Stimulated activated CD4-positive, alpha-beta T cell treated with anti-CD3 and anti-CD28 coated beads, Interleukin-1b, Interleukin-23, amount 100 ng/mL, for 24 hours (primary cell): Measurements from ENCODE around the gene LATS2.

Source experiments
- DNase-seq, 4 experiments: peaks; one replicate each; pipeline ENCODE4 v3.0.0-alpha.2; 2020; ENCODE audit warnings: low read depth in 4 of 4, low spot score in 1 of 4

LATS2 gene

GRCh38 chr13:21061029-21061763 lies at the start of gene LATS2:
Gene LATS2, minus strand, starts transcription at chr13:21061586. Its CDS starts 15,560 bp downstream, at chr13:21046026.
- DNase-seq = peak in 1 of 4 experiments; percentile 24

GRCh38 chr13:21109168-21109567 lies 47.8 kb upstream of the LATS2 start:
- no peak for DNase-seq

- no peak for DNase-seq
These were observed 44.7 kb upstream of the LATS2 start for GRCh38 chr13:21106089-21106488.

- no peak for DNase-seq
These were observed 43.0 kb upstream of the LATS2 start for GRCh38 chr13:21104199-21105019.

GRCh38 chr13:21101865-21102576 lies 40.6 kb upstream of the LATS2 start:
- no peak for DNase-seq

GRCh38 chr13:21100994-21101757 lies 39.8 kb upstream of the LATS2 start:
- no peak for DNase-seq

- no peak for DNase-seq
These were observed 38.8 kb upstream of the LATS2 start for GRCh38 chr13:21100211-21100610.

GRCh38 chr13:21095311-21095710 lies 33.9 kb upstream of the LATS2 start:
- DNase-seq = no peak

GRCh38 chr13:21089830-21090229 lies 28.4 kb upstream of the LATS2 start:
- no peak for DNase-seq

- no peak for DNase-seq
These were observed 27.1 kb upstream of the LATS2 start for GRCh38 chr13:21088534-21088933.

GRCh38 chr13:21086929-21087328 lies 25.5 kb upstream of the LATS2 start:
- DNase-seq = no peak

- no peak for DNase-seq
These were observed 20.5 kb upstream of the LATS2 start for GRCh38 chr13:21081926-21082325.

- DNase-seq = no peak
These were observed 19.2 kb upstream of the LATS2 start for GRCh38 chr13:21080593-21080891.

GRCh38 chr13:21079761-21080592 lies 18.6 kb upstream of the LATS2 start:
- DNase-seq = no peak

GRCh38 chr13:21079221-21079620 lies 17.8 kb upstream of the LATS2 start:
- no peak for DNase-seq

GRCh38 chr13:21078501-21078900 lies 17.1 kb upstream of the LATS2 start:
- DNase-seq = no peak

GRCh38 chr13:21077788-21078353 lies 16.5 kb upstream of the LATS2 start:
- no peak for DNase-seq

GRCh38 chr13:21077076-21077787 lies 15.8 kb upstream of the LATS2 start:
- no peak for DNase-seq

GRCh38 chr13:21076253-21076652 lies 14.9 kb upstream of the LATS2 start:
- no peak for DNase-seq
